GM19023 (cell line): ENCODE data around the gene SPATC1L.

Experiments used
- ATAC-seq: cut with Tn5 transposase; IDR thresholded peaks from one replicate; pipeline ENCODE4 v1.9.1; 2021; ENCODE audit warnings: mild to moderate bottlenecking, moderate library complexity; ENCODE audit not compliant: unreplicated experiment

The SPATC1L gene

GRCh38 chr21:46122758-46123683 is 61.2 kb downstream of the SPATC1L start:
- no peak for ATAC-seq

DNA sequence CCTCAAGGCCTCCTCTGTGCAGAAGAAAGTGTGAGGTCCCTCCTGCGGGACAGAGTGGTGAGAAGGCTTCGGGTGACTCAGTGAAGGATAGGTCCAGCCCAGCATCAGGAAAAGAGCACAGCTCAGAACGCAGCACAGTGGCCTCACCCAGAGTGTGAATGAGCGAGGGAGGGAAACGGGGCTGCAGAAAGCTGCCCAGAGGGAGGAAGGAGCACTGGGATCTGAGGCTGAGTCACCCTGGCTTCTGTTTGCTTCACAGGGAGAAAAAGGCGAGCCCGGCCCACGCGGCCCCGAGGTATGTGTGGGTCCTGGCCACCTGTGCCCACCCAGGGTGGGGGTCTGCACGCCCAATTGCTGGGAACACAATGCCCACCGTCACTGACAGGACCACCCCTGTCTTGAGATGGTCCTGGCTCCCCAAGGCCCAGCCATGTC is 62.0 kb downstream of the SPATC1L start:
- ATAC-seq, result no peak

GRCh38 chr21:46121286-46122221 is 62.7 kb downstream of the SPATC1L start:
- no peak for ATAC-seq

DNA sequence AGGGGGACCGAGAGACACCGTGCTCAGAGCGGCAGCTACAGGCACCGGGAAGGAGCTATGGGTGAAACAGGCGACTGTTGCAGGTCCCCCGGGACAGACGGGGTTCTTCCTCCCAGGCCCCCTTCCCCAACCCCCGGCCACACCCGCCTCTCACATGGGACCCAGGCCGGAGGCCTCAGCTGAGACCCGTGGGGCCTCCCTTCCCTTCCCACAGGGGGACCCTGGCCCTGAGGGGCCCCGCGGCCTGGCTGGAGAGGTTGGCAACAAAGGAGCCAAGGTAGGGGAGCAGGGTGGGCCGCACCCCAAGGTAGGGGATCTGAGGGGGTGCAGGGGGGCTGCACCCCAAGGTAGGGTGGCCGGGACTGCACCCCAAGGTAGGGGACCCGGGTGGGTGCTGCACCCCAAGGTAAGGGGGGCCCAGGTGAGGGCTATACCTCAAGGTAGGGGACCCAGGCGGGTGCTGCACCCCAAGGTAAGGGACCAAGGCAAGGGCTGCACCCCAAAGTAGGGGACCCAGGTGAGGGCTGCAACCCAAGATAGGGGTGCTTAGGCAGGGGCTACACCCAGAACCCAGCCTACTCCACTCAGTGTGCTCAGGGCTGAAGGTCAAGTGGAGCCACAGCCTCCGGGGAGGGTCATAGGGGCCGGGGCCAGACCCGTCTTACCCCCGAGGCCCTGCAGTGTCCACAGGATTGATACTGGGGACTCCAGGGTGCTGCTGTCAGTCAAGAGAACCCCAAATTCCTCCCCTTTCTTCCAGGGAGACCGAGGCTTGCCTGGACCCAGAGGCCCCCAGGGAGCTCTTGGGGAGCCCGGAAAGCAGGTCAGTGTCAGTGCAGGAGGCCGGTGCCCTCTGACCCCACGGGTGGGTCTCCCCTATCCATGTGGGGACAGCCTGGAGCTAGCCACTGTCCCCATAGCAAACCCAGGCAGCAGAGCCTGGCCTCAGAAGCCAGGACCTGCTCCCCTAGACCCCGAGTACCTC is 63.7 kb downstream of the SPATC1L start:
- ATAC-seq, result no peak

- ATAC-seq, result no peak
Observed at GRCh38 chr21:46119637-46120271, 64.5 kb downstream of the SPATC1L start.

GRCh38 chr21:46119144-46119636 is 65.1 kb downstream of the SPATC1L start:
- ATAC-seq, result no peak

- ATAC-seq, result no peak
Observed at GRCh38 chr21:46118316-46119143, 65.7 kb downstream of the SPATC1L start.

DNA sequence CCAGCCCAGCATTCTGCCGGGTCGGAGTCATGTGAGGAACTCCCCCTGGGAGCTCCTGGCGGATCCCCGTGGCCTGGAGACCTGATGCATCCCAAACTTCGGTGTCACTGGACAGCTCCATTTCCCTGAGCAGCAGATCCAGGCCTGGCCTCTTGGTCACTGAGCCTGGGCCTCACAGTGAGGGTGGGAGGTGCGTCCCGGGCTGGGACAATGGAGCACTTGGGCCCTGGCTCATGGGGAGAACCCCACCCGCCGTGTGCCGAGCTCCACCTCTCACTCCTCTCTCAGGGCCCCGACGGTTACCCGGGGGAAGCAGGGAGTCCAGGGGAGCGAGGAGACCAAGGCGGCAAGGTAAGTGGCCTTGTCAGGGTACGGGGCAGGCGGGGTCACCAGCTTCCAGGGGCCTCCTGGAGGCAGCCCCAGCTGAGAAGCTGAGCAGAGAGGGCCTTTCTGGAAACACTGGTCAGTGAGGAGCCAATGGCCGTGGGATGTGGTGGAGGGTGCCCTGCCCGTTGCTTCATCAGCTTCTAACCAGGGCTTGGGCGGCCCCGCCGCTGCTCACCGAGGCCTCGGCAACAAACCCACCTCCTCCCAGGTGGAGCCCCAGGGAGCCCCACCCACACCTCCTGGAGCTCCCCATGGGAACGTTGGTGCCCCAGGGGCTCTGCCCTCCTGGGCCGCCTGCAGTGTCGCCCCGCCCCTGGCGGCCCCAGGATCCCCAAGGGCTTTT is 66.5 kb downstream of the SPATC1L start:
- no peak for ATAC-seq

- ATAC-seq, result no peak
Observed at GRCh38 chr21:46116776-46117585, 67.3 kb downstream of the SPATC1L start.

- ATAC-seq, result no peak
Observed at GRCh38 chr21:46116189-46116775, 68.0 kb downstream of the SPATC1L start.

- ATAC-seq, result no peak
Observed at GRCh38 chr21:46115441-46116188, 68.6 kb downstream of the SPATC1L start.

DNA sequence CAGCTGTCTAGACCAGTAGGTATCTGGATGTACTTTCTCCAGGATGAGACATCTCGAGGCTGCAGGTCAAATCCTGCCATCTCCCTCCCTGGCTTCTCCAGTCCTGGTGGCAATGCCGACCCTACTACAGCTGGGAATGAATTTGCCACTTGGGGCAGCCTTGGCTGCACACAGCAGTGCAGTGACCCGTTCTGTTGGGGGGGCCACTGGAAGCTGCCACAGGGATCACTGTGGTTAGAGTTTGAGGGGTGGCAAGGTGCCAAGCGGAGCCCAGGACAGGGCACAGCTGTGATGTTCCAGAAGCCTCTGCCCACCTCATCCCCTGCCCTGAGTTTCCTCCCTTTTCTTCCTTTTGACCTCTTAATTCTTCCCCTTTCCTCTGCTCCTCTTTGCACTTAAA is 69.3 kb downstream of the SPATC1L start:
- ATAC-seq, result no peak

DNA sequence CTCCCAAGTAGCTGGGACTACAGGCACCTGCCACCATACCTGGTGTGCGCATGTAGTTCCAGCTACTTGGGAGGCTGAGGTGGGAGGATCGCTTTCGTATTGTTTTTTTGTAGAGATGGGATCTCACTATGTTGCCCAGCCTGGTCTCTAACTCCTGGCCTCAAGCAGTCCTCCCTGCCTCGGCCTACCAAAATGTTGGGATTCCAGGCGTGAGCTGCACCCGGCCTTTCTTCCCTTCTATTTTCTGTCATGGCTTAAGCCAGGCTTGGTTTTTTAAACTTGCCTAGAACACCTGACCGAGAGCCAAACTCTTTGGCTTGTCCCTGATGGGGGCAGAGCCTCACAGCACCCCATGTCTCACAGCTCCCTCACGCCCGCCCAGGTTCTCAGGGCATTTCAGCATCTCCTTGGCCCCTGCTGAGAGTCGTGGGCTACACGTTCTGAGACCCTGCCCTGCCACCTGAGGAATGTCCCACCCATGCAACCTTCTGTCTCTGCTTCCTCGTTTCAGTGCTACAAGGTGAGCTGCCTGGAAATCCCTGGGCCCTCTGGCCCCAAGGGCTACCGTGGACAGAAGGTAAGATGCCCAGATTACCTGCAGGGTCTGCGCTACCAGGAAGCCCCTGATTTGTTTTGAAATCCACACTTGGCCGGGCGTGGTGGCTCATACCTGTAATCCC is 70.6 kb downstream of the SPATC1L start:
- no peak for ATAC-seq

- no peak for ATAC-seq
Observed at GRCh38 chr21:46112725-46113215, 71.5 kb downstream of the SPATC1L start.
